Gastrocnemius medialis (tissue), 4 donors: ENCODE data around the gene NUTM1. TPM values are rescaled to one million over a fixed set of nuclear protein-coding genes. Genes with fewer than 3 reads are reported as not detected.

Experiments used
- ATAC-seq, 2 donors: fragments of 150-250 bp; one replicate each; pipeline ENCODE4 v1.9.1; 2016
- DNase-seq, 2 donors: peaks; one replicate each; pipeline ENCODE4 v3.0.0-alpha.2; 2019
- H3K27ac ChIP-seq, 4 donors: fragments of 200-600 bp; sonication (generic); 1 replicate in 1 of 4; 2 replicates in 3 of 4; pipeline ENCODE4 v1.5.1; 2016 to 2018; ENCODE audit warnings: mild to moderate bottlenecking in 2 of 4, moderate library complexity in 1 of 4
- H3K27me3 ChIP-seq, 3 donors: fragments of 200-600 bp; sonication (generic) in 2 of 3; 1 replicate in 1 of 3; 2 replicates in 2 of 3; pipeline versions ENCODE4 v1.5.1 to v1.6.0; 2016 to 2019; ENCODE audit warnings: mild to moderate bottlenecking in 1 of 3, moderate library complexity in 1 of 3
- H3K36me3 ChIP-seq, 2 donors: fragments of 200-600 bp; sonication (generic) in 1 of 2; one replicate each; pipeline ENCODE4 v1.5.1; 2017 to 2018
- H3K4me1 ChIP-seq, 2 donors: fragments of 200-600 bp; sonication (generic) in 1 of 2; one replicate each; pipeline ENCODE4 v1.5.1; 2016 to 2017; ENCODE audit warnings: mild to moderate bottlenecking in 2 of 2
- H3K4me3 ChIP-seq, 4 donors: fragments of 200-600 bp; sonication (generic) in 3 of 4; 1 replicate in 1 of 4; 2 replicates in 3 of 4; pipeline ENCODE4 v1.5.1; 2016 to 2019; ENCODE audit warnings: mild to moderate bottlenecking in 2 of 4
- H3K9me3 ChIP-seq, 3 donors: fragments of 200-600 bp; sonication (generic) in 2 of 3; 1 replicate in 1 of 3; 2 replicates in 2 of 3; pipeline ENCODE4 v1.5.1; 2016 to 2019
- POLR2A ChIP-seq, 2 donors: fragments of 450-650 bp; IDR thresholded peaks; one replicate each; pipeline ENCODE4 v1.6.1; 2017; ENCODE audit warnings: antibody characterized with exemption in 2 of 2, mild to moderate bottlenecking in 2 of 2, moderate library complexity in 2 of 2
- in situ Hi-C, 4 donors: fragments of 200-750 bp; cut with MboI; loops; one replicate each; pipeline versions ENCODE4 v1.15.0 to v1.8.0; 2017; ENCODE audit warnings: low sequenced_read_pairs in 4 of 4
- intact Hi-C: fragments of 100-400 bp; cut with DNase I; formaldehyde crosslinking; loops from one replicate; pipeline ENCODE4 v1.15.1; 2023; ENCODE audit warnings: low total_unique reads
- total RNA-seq, 4 donors: library from RNA; depleted of rRNA; stranded (reverse); fragments of >200 nt; gene quantifications; one replicate each; pipeline versions ENCODE4 v1.1.0 to v1.2.3, GENCODE V29; 2016
- TF ChIP-seq, protein P1 (sequence below), 5 experiments: fragments of 450-650 bp in 3 of 5; fragments of 200-600 bp in 2 of 5; sonication (generic) in 2 of 5; IDR thresholded peaks in 4 of 5; conservative IDR thresholded peaks in 1 of 5; 1 replicate in 4 of 5; 2 replicates in 1 of 5; pipeline ENCODE4 v1.5.1; 2016 to 2019; ENCODE audit warnings: antibody characterized with exemption in 5 of 5, mild to moderate bottlenecking in 3 of 5, moderate library complexity in 3 of 5

NUTM1 gene
- total RNA-seq, 4 donors from 2014 or later: not detected

DNA sequence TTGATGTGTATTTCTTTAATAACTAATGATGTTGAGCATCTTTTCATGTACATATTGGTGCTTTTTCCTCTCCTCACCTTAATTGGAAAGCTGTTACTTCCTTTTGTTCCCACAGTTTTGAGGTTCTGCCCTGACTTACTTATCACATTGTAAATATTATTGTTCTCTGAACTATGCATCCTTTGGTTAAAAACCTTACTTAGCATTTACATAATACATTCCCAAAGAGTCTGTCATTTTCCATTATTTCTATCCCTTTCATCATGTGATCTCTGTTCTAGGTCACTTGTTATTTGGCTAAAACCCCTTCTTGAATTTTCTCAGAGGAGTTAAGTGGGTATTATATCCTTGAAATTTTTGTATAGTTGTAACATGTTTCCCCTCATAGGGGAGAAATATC lies 38.5 kb upstream of the NUTM1 start:
- Histone ChIP-seq H3K27ac (no peak overlapping the region), H3K4me3 (no peak overlapping the region), H3K27me3 (no peaks in the 10 kb centered on the region), H3K4me1 (peaks cover 0 to 7% of the 10 kb centered on the region in 2 donors), H3K9me3 (no peaks in the 10 kb centered on the region), H3K36me3 (no peaks in the 10 kb centered on the region)
- ATAC-seq (no peak), DNase-seq (no peak)
- intact Hi-C loops: no loop called here
- in situ Hi-C loops: no loop called here
- TF ChIP-seq, protein P1, sequence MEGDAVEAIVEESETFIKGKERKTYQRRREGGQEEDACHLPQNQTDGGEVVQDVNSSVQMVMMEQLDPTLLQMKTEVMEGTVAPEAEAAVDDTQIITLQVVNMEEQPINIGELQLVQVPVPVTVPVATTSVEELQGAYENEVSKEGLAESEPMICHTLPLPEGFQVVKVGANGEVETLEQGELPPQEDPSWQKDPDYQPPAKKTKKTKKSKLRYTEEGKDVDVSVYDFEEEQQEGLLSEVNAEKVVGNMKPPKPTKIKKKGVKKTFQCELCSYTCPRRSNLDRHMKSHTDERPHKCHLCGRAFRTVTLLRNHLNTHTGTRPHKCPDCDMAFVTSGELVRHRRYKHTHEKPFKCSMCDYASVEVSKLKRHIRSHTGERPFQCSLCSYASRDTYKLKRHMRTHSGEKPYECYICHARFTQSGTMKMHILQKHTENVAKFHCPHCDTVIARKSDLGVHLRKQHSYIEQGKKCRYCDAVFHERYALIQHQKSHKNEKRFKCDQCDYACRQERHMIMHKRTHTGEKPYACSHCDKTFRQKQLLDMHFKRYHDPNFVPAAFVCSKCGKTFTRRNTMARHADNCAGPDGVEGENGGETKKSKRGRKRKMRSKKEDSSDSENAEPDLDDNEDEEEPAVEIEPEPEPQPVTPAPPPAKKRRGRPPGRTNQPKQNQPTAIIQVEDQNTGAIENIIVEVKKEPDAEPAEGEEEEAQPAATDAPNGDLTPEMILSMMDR (IDR thresholded peaks at IDR 0.05 in 4 of 5, conservative IDR thresholded peaks at IDR 0.05 in 1 of 5): no peak
- TF ChIP-seq POLR2A (IDR thresholded peaks at IDR 0.05): no peak

DNA sequence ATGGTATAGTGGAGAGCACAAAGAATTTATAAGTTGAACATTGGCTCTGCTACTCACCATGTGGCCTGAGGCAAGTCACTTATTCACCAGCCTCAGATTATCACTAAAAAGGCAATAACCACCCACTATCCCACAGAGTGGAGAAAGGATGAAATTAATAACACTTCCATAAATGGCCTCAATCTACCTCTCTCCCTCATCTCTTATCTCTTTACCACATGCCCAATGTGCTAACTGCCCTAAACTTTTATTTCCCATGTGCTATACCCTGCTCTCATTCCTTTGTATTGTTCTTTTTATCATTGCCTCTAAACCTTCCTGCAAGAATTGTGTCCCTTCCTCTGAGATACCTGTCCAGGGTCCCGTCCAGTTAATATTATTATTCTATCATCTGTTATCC lies 31.6 kb upstream of the NUTM1 start:
- Histone ChIP-seq H3K4me1 (no peaks in the 10 kb centered on the region), H3K27ac (no peak overlapping the region)
- intact Hi-C loops: no loop called here

DNA sequence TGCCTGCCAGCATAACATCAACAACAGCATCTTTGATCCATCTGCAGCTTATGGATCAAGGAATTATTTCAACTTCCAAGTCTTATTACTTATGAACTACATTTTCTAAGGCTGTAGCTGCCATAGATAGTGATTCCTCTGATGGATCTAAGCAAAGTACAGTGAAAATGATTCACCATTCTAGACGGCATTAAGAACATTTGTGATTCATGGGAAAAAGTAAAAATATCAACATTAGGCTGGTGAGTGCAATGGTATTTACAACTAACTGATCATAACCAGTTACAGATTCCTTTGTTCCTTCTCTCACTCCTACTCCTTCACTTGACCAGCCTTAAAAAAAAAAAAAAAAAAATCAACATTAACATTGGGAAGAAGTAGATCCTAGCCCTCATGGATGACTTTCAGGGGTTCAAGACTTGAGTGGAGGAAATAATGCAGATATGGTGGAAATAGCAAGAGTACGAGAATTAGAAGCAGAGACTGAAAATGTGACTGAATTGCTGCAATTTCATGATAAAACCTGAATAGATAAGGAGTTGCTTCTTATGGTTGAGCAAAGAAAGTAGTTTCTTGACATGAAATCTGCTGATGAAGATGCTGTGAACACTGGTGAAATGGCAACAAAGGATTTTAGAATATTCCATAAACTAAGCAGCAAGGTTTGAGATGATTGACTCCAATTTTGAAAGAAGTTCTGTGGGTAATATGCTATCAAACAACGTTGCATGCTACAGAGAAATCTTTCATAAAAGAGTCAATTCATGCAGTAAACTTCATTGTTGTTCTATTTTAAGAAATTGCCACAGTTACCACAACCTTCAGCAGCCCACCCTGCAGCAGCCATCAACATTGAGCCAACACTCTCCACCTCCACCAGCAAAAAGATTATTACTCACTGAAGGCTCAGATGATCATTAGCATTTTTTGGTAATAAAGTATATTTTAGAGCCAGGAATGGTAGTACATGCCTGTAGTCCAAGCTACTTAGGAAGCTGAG lies 28.3 kb upstream of the NUTM1 start:
- H3K27ac ChIP-seq: no peak overlapping the region
- H3K36me3 ChIP-seq: no peaks in the 10 kb centered on the region
- ATAC-seq (no peak), DNase-seq (no peak)
- intact Hi-C loops: no loop called here
- no peak overlapping the region for H3K4me3 ChIP-seq
- no peaks in the 10 kb centered on the region for H3K27me3 ChIP-seq
- in situ Hi-C loops: no loop called here
- peaks cover 0 to 9% of the 10 kb centered on the region in 2 donors for H3K4me1 ChIP-seq
- H3K9me3 ChIP-seq: no peaks in the 10 kb centered on the region
- TF ChIP-seq, protein P1 (IDR thresholded peaks at IDR 0.05 in 4 of 5, conservative IDR thresholded peaks at IDR 0.05 in 1 of 5): no peak
- no peak for TF ChIP-seq POLR2A (IDR thresholded peaks at IDR 0.05)

More for the DNA sequence above, 31.6 kb upstream of the NUTM1 start:
- Histone ChIP-seq H3K4me3 (no peak overlapping the region), H3K9me3 (no peaks in the 10 kb centered on the region), H3K36me3 (no peaks in the 10 kb centered on the region), H3K27me3 (no peaks in the 10 kb centered on the region)
- DNase-seq (no peak), ATAC-seq (no peak)
- no peak for TF ChIP-seq POLR2A (IDR thresholded peaks at IDR 0.05)
- TF ChIP-seq, protein P1 (IDR thresholded peaks at IDR 0.05 in 4 of 5, conservative IDR thresholded peaks at IDR 0.05 in 1 of 5): no peak
- in situ Hi-C loops: no loop called here

DNA sequence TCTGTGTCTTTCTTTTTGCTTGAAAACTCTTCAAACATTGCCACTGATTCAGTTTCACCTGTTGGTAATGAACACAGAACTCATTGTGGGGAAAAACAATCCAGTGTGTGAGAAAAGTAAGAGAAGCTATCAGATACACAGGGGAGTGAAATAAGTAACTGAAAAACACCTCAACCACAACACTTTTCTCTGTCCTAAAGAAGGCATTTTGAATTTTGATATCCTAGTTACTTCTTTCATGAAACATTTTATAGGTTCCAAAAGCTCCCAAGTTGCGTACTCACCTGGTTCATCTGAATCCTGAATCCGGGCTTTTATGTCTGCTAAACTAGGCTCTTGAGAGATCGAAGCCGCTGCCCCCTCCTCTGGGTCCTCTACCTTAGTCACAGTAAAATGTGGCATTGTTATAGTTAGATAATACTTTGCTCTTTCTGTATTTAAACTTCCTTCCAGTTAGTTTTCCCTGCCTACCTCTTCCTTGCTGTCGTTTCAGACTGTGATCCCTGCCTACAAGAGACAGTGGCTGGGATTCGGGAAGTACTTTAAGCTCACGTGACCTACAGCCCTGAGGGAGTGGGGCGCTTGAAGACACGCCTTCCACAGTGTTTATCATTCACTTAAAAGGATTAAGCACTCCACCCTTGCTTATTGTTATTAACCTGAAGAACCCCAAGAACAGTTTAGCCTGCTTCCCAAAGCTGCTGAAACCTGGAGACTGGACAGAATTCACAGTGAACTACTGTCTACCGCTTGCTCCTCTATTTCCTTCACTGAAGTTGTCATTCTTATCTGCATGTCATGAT lies 24.6 kb upstream of the NUTM1 start:
- peak overlapping the region in 3 of 4 donors; percentile 42 to 61 (median 44) for H3K27ac ChIP-seq
- intact Hi-C loops (no loop called here), in situ Hi-C loops (no loop called here)
- peak; percentile 87 to 90 for ATAC-seq
- DNase-seq: peak; percentile 17 to 41
- H3K9me3 ChIP-seq: no peaks in the 10 kb centered on the region
- no peaks in the 10 kb centered on the region for H3K36me3 ChIP-seq
- peaks cover 0 to 9% of the 10 kb centered on the region in 2 donors for H3K4me1 ChIP-seq
- TF ChIP-seq, protein P1 (IDR thresholded peaks at IDR 0.05 in 4 of 5, conservative IDR thresholded peaks at IDR 0.05 in 1 of 5): no peak
- H3K27me3 ChIP-seq: no peaks in the 10 kb centered on the region
- peak overlapping the region; percentile 31 to 53 (median 44) for H3K4me3 ChIP-seq
